Right atrium auricular region (tissue), 2 donors: ENCODE results near the gene FKBP9. TPM values are rescaled to one million over a fixed set of nuclear protein-coding genes. Genes with fewer than 3 reads are reported as not detected.

Experiments
- DNase-seq: peaks from one replicate; pipeline ENCODE4 v3.0.0-alpha.2; 2019; ENCODE audit warnings: low spot score
- H3K27ac ChIP-seq, 2 donors: fragments of 200-600 bp; sonication (generic); 1 replicate in 1 of 2; 2 replicates in 1 of 2; pipeline ENCODE4 v1.5.1; 2016 to 2019
- H3K27me3 ChIP-seq, 2 donors: fragments of 200-600 bp; sonication (generic); one replicate each; pipeline versions ENCODE4 v1.5.1 to v1.6.0; 2017 to 2019
- H3K36me3 ChIP-seq: fragments of 200-600 bp; sonication (generic); one replicate; pipeline ENCODE4 v1.5.1; 2016
- H3K4me1 ChIP-seq, 2 donors: fragments of 200-600 bp; sonication (generic); one replicate each; pipeline versions ENCODE4 v1.5.1 to v1.6.0; 2017 to 2019
- H3K4me3 ChIP-seq, 2 donors: fragments of 200-600 bp; sonication (generic); 1 replicate in 1 of 2; 2 replicates in 1 of 2; pipeline ENCODE4 v1.5.1; 2017 to 2019; ENCODE audit warnings: mild to moderate bottlenecking in 1 of 2, moderate library complexity in 1 of 2
- H3K9me3 ChIP-seq, 2 donors: fragments of 200-600 bp; sonication (generic); one replicate each; pipeline ENCODE4 v1.5.1; 2019
- total RNA-seq, 2 donors: library from RNA; depleted of rRNA; stranded (reverse); fragments of >200 nt; gene quantifications; one replicate each; pipeline ENCODE4 v1.1.0, GENCODE V29; 2016
- TF ChIP-seq, protein P1 (sequence below), 2 donors: fragments of 200-600 bp; sonication (generic); IDR thresholded peaks; one replicate each; pipeline ENCODE4 v1.5.1; 2019; ENCODE audit warnings: antibody characterized with exemption in 2 of 2

The FKBP9 gene
- total RNA-seq, 2 donors from 2014 or later: 73.3 to 129 TPM

DNA sequence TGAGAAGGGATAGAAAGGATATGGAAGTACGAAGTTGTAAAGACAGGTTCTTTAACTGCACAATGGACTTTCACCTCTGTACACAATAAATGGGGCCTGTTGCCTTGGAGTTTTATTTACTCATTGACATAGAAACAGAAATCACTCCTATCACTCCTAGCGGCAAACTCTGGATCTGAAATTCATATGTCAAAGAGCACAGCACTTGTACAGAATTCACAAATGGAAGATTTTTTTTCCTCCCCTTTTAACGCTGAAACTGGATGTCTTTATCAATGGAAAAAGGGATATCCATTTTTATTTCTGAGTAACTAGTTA is 87.1 kb downstream of the FKBP9 start:
- H3K4me1 ChIP-seq: peaks cover 0 to 45% of the 10 kb centered on the region in 2 donors
- H3K9me3 ChIP-seq: no peaks in the 10 kb centered on the region
- DNase-seq: no peak
- H3K4me3 ChIP-seq: no peak overlapping the region
- H3K36me3 ChIP-seq: no peaks in the 10 kb centered on the region
- no peaks in the 10 kb centered on the region for H3K27me3 ChIP-seq
- TF ChIP-seq, protein P1, sequence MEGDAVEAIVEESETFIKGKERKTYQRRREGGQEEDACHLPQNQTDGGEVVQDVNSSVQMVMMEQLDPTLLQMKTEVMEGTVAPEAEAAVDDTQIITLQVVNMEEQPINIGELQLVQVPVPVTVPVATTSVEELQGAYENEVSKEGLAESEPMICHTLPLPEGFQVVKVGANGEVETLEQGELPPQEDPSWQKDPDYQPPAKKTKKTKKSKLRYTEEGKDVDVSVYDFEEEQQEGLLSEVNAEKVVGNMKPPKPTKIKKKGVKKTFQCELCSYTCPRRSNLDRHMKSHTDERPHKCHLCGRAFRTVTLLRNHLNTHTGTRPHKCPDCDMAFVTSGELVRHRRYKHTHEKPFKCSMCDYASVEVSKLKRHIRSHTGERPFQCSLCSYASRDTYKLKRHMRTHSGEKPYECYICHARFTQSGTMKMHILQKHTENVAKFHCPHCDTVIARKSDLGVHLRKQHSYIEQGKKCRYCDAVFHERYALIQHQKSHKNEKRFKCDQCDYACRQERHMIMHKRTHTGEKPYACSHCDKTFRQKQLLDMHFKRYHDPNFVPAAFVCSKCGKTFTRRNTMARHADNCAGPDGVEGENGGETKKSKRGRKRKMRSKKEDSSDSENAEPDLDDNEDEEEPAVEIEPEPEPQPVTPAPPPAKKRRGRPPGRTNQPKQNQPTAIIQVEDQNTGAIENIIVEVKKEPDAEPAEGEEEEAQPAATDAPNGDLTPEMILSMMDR (IDR thresholded peaks at IDR 0.05): peak in 1 of 2 donors; percentile 50
- peak overlapping the region; percentile 34 to 77 for H3K27ac ChIP-seq

DNA sequence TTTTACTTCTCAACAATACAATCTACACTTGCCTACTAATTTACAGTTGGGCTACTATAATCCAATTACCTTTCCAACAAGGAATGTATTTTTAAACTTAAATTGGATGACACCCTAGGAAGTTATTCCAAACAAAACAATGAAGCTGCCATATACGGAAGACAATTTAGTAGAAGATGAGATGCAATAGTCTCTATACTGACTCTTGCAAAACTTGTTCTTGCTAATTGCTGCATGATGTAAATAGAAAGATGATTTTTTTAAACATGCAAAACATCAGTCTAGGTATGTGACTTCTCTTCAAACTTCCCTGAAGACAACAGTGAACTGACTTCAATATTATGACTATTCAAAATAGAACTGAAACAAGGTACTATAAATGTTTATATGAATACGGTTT is 87.7 kb downstream of the FKBP9 start:
- Histone ChIP-seq H3K36me3 (no peaks in the 10 kb centered on the region), H3K4me3 (no peak overlapping the region), H3K9me3 (no peaks in the 10 kb centered on the region), H3K27me3 (no peaks in the 10 kb centered on the region), H3K4me1 (peaks cover 0 to 46% of the 10 kb centered on the region in 2 donors), H3K27ac (peak overlapping the region in 1 of 2 donors; percentile 77)
- TF ChIP-seq, protein P1 (IDR thresholded peaks at IDR 0.05): no peak
- DNase-seq: no peak

DNA sequence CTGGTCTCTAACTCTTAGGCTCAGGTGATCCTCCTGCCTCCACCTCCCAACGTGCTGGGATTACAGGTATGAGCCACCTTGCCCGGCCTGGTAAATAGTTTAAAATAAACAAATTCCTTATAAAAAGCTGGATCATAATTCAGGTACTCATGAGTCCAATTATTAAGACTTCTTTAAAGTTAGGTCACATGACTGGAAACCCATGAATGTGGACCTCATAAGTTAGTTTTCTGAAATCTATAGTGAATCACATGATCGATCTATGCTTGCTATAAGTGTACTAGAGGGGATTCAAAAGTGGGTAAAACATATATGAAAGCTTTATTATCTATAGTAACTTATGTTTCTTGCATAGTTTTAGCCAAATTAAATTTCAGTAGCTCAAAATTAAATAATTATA is 91.0 kb downstream of the FKBP9 start:
- H3K9me3 ChIP-seq: no peaks in the 10 kb centered on the region
- no peaks in the 10 kb centered on the region for H3K36me3 ChIP-seq
- H3K27ac ChIP-seq: no peak overlapping the region
- peaks cover 0 to 32% of the 10 kb centered on the region in 2 donors for H3K4me1 ChIP-seq
- no peak for DNase-seq
- no peaks in the 10 kb centered on the region for H3K27me3 ChIP-seq
- TF ChIP-seq, protein P1 (IDR thresholded peaks at IDR 0.05): no peak
- H3K4me3 ChIP-seq: no peak overlapping the region

DNA sequence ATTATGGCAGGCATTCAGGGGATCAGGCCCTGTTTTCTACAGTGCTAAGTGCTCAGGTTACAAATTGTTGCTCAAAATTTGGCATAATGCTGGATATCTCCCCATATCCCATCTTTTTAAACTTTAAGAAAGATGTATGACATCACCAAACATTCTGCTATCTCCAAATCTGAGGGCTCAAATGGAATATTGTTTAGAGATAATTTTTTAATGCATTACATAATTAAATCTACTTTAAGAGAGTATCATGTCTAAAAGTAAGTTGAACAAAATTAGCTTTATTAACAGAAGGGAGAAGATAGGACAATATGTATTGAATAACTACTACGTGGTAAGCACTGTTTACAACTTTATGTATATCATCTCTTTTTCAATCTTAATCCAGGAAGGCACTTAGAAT is 91.5 kb downstream of the FKBP9 start:
- Histone ChIP-seq H3K4me3 (no peak overlapping the region), H3K9me3 (no peaks in the 10 kb centered on the region), H3K4me1 (peaks cover 0 to 28% of the 10 kb centered on the region in 2 donors), H3K36me3 (no peaks in the 10 kb centered on the region), H3K27me3 (no peaks in the 10 kb centered on the region), H3K27ac (no peak overlapping the region)
- DNase-seq: no peak
- TF ChIP-seq, protein P1 (IDR thresholded peaks at IDR 0.05): no peak

DNA sequence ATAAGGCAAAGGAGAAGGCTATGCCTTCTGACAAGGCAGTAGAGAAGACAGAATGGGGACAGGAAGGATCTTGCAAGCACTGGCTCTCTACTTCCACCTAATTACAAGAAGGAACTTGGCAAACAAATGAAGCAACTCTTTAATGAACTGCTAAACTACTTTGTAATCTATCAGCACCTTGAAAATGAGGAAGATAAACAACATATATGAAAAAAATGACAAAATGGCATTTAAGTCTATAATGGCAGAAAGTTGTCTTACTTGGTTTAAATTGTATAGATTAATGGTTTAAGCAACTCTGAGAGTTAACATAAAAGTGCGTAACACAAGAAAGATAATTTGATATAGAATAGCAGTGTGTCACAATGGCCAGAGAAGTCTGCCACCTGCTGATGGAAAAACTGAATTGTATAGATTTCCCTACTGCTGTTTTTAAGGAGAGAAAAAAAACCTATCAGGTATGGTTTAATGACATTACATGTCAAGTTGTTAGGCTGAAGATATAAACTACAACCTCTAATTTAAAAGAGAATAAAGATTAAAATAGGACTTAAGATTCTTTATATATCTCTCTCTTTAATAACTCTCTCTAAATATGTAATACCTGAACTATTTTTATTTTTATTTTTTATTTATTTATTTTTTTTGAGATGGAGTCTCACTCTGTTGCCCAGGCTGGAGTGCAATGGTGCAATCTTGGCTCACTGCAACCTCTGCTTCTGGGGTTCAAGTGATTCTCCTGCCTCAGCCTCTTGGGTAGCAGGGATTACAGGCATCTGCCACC is 93.5 kb downstream of the FKBP9 start:
- H3K27ac ChIP-seq: peak overlapping the region; percentile 34 to 39
- TF ChIP-seq, protein P1 (IDR thresholded peaks at IDR 0.05): peak; percentile 43 to 70

DNA sequence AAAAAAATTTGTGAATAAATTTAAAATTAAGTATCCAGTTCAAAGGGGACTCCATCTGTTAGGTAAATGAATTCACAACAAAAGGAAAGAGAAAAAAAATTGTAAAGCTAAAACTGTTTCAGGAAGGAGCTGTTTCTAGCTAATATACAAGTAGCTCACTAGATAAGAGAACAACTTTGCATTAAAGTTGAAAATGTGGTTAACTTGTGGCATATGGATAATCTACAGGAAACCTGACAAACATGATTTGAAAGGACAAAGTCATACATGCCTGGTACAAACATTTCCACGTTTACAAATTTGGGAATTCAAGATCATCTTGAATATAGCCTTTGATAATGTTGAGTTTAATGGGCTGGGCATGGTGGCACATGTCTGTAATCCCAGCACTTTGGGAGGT is 96.5 kb downstream of the FKBP9 start:
- Histone ChIP-seq H3K9me3 (no peaks in the 10 kb centered on the region), H3K27me3 (no peaks in the 10 kb centered on the region), H3K4me1 (peaks cover 0 to 13% of the 10 kb centered on the region in 2 donors), H3K27ac (no peak overlapping the region), H3K4me3 (no peak overlapping the region), H3K36me3 (no peaks in the 10 kb centered on the region)
- TF ChIP-seq, protein P1 (IDR thresholded peaks at IDR 0.05): no peak
- no peak for DNase-seq

More for the DNA sequence above, 93.5 kb downstream of the FKBP9 start:
- Histone ChIP-seq H3K9me3 (no peaks in the 10 kb centered on the region), H3K36me3 (no peaks in the 10 kb centered on the region), H3K27me3 (no peaks in the 10 kb centered on the region), H3K4me1 (peaks cover 0 to 13% of the 10 kb centered on the region in 2 donors), H3K4me3 (peak overlapping the region in 1 of 2 donors; percentile 5)
- no peak for DNase-seq
